WERI-Rb-1 (cell line): ENCODE measurements around the gene SANBR.

Source experiments
- DNase-seq: peaks from one replicate; pipeline ENCODE4 v3.0.0-alpha.2; 2020
- H3K27ac ChIP-seq: fragments of 250-450 bp; sonication (Bioruptor Pico); 2 replicates; pipeline ENCODE4 v1.5.1; 2020; ENCODE audit warnings: mild to moderate bottlenecking, moderate library complexity
- H3K27me3 ChIP-seq: fragments of 250-450 bp; sonication (Bioruptor Pico); 2 replicates; pipeline ENCODE4 v1.5.1; 2021; ENCODE audit warnings: mild to moderate bottlenecking, low read depth, moderate library complexity; ENCODE audit not compliant: insufficient read depth, severe bottlenecking
- H3K36me3 ChIP-seq: fragments of 250-450 bp; sonication (Bioruptor Pico); 2 replicates; pipeline ENCODE4 v1.5.1; 2020; ENCODE audit warnings: mild to moderate bottlenecking, moderate library complexity
- H3K4me3 ChIP-seq: 2 replicates; pipeline ENCODE4 v1.5.1; 2011; ENCODE audit warnings: low read depth, mild to moderate bottlenecking, control low read depth, low read length
- H3K9me3 ChIP-seq: fragments of 250-450 bp; sonication (Bioruptor Pico); 2 replicates; pipeline ENCODE4 v1.5.1; 2021; ENCODE audit warnings: mild to moderate bottlenecking, moderate library complexity; ENCODE audit not compliant: severe bottlenecking
- TF ChIP-seq, protein P1 (sequence below): IDR thresholded peaks from 2 replicates; pipeline ENCODE4 v1.5.1; 2011; ENCODE audit warnings: low read depth, mild to moderate bottlenecking, control low read depth, inconsistent platforms, low read length

The SANBR gene

DNA sequence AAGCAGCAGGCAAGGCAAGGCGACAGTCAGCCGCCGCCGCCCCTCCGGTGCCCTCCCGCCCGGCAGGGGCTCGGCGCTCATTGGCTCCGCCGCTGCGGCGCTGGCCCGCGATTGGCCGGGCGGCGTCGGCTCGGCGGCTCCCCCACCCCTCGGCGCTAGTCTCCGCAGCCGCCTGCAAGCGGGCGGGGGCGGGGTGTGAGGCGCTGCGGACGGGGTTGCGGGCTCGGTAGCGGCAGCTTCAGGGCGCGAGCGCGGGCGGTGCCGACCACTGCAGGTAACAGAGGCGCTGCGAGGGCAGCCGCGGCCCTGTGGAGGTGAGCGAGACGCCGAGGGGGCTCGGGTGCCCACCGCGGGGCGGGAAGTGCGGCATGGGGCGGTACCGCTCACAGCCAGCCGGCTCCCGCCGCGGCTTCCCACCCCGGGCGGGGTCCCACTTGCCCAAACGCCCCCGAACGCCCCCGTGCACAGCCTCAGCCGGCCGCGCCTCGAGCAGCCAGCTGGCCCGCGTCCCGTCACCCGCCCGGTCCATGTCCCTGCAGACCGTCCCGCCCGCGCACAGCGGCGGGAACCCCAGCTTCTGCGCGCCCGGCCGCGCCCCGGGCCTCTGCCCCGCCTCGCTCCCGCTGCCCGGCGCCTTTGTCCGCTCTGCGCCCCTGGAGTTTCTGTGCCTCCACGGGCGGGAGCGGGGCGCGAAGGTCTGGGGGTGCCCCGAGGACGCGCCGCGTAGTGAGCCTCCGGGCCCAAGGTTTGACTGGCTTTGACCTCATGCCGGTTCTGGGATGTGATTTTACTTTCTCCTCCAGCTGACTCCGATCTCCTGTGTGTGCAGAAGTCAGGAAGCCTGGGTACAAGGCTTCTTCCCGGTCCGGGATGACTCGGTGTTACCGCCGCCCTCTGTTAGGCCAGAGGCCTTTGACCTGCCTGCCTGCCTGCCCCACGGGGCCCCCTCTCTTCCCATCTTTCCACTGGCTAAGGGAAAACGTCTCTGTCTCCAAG, at the start of gene SANBR:
Gene SANBR (plus strand): TSS at position 158 of the 996 bp plus-strand sequence. CDS start 4,480 bp downstream, outside the sequence.
- peak within 1 kb of the TSS; percentile 92 for H3K27ac ChIP-seq
- no peaks in the 10 kb centered on the region for H3K9me3 ChIP-seq
- peak; percentile 98 for DNase-seq
- H3K27me3 ChIP-seq: no peaks in the 10 kb centered on the region
- TF ChIP-seq, protein P1, sequence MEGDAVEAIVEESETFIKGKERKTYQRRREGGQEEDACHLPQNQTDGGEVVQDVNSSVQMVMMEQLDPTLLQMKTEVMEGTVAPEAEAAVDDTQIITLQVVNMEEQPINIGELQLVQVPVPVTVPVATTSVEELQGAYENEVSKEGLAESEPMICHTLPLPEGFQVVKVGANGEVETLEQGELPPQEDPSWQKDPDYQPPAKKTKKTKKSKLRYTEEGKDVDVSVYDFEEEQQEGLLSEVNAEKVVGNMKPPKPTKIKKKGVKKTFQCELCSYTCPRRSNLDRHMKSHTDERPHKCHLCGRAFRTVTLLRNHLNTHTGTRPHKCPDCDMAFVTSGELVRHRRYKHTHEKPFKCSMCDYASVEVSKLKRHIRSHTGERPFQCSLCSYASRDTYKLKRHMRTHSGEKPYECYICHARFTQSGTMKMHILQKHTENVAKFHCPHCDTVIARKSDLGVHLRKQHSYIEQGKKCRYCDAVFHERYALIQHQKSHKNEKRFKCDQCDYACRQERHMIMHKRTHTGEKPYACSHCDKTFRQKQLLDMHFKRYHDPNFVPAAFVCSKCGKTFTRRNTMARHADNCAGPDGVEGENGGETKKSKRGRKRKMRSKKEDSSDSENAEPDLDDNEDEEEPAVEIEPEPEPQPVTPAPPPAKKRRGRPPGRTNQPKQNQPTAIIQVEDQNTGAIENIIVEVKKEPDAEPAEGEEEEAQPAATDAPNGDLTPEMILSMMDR: no peak
- H3K4me3 ChIP-seq: peak within 1 kb of the TSS; percentile 70
- H3K36me3 ChIP-seq: peaks cover 25% of the 10 kb centered on the region

DNA sequence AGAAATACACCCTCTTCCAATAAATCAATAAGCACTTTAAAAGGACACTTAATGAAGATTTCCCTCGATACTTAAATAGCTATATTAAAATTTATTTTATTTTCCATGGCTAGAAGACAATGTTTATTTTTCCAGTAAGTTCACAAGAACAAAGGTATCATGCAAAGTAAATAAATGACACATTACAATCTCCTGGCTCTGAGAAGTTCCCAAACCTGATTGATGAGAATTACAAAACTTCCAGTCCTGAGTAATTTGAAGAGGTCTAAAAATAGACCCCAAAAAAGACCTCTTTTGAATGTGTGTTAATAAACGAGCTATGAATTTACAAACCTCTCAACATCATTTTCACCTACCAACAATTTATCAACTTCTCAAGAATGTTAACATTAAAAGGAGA, 49.7 kb upstream of the SANBR start:
- TF ChIP-seq, protein P1: no peak
- Histone ChIP-seq H3K27ac (no peak overlapping the region), H3K9me3 (no peaks in the 10 kb centered on the region), H3K4me3 (peak overlapping the region; percentile 96), H3K27me3 (no peaks in the 10 kb centered on the region), H3K36me3 (peaks cover 8% of the 10 kb centered on the region)
- DNase-seq: no peak

DNA sequence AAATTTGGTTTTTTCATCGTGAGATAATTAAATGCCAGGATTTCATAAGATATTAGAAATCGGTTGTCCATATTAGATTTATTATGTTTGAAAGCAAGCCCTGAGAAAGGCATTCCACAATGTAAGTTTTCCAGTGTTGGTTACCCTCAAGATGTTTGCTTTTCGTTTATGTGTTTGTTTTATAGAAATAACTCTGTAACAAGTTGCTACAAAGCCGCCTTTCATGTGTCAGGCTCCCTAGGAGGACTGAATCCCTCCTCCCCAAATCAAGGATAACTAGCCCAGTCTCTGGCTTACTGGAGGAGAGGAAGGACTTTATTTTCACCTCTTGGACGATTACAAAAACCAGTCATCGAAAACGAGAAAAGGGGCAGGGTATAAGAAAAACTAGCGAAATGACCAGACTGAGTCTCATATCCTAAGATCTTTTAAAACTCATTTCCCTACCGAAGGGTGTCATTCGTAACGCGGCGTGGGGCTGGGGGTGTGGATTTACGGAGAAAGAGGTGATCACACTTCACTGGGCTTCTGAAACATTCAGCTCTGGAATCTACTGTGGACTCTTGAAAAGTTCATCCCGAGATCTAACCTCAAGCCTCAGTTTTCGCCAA, 49.2 kb upstream of the SANBR start:
- Histone ChIP-seq H3K4me3 (peak overlapping the region; percentile 96), H3K27me3 (no peaks in the 10 kb centered on the region), H3K27ac (peak overlapping the region; percentile 93), H3K36me3 (peaks cover 14% of the 10 kb centered on the region), H3K9me3 (no peaks in the 10 kb centered on the region)
- DNase-seq: no peak
- TF ChIP-seq, protein P1: no peak

DNA sequence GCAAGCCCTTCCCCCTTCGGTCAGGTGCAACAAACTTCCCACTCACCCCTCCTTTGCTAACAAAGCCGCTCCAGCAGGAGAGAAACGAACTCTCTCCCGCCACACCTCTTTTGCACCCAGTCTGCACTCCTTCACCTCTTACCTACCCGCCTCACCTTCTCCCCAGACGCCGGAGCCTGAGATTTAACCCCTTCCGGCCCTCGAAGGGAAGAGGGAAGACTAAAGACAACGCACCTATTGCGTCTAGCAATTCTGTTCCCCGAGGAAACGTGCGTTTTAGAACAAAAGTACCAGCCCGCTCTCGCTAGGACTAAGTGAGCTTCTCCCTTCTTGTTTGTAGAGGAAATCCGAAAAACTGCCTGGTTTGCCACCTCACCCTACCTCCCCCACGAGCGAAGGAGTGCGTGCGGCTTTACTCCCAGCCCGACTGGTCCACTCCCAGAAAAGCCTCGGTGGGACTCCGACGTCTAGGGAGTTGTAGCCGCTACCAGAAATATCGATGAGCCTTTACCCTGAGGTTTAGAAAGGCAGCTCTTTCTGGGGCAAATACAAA, 48.6 kb upstream of the SANBR start:
- TF ChIP-seq, protein P1: no peak
- DNase-seq: peak; percentile 87
- no peaks in the 10 kb centered on the region for H3K9me3 ChIP-seq

DNA sequence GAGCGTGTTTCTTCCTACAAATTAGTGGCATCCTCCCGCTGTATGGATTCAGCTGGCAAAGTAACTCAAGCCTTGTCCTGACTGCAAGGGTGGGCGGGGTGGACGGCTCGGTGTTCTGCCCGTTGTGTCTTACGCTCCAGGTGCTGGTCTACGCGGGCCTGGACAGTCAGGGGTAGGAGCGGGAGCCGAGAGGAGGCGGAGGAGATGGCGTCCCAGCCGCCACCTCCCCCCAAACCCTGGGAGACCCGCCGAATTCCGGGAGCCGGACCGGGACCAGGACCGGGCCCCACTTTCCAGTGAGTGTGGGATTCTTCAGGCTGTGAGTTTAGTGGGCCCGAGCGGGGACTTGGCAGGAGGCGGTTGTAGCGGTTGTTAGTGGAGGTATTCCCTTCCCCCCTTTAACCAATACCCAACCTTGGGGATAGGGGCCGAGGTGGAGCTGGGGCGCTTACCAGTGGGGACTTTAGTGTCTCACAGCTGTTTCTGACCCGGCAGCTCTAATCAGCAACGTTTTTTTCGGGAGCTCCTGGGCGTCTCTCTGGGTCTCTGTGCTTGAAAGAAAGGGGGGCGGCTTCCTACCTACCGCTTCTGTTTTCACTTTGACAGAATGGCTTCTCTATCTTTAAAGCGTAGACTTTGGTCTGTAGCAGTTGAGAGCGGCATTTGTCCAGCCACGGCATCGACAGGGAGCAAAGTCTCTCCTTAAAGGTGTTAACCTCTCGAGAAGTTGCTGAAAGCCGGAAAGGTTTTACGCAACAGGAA, 47.9 kb upstream of the SANBR start, which contains the start of the genes PEX13 and PUS10:
Gene PEX13 (plus strand): TSS at position 165 of the 762 bp plus-strand sequence. CDS start 40 bp downstream, at position 205.
Gene PUS10 (minus strand): TSS at position 700 of the 762 bp plus-strand sequence. CDS start 6,365 bp downstream, outside the sequence.
- H3K27me3 ChIP-seq: no peaks in the 10 kb centered on the region
- peak; percentile 91 for DNase-seq
- H3K36me3 ChIP-seq: peaks cover 23% of the 10 kb centered on the region
- H3K27ac ChIP-seq: peak within 1 kb of the TSS; percentile 93
- H3K9me3 ChIP-seq: no peaks in the 10 kb centered on the region
- H3K4me3 ChIP-seq: peak within 1 kb of the TSS; percentile 96
- TF ChIP-seq, protein P1: 0 out of 2 replicates have a peak, but pooled peaks have one; percentile 3

More for the DNA sequence above, 48.6 kb upstream of the SANBR start:
- Histone ChIP-seq H3K27me3 (no peaks in the 10 kb centered on the region), H3K36me3 (peaks cover 17% of the 10 kb centered on the region), H3K27ac (peak overlapping the region; percentile 93), H3K4me3 (peak overlapping the region; percentile 96)
